Astrocyte (in vitro differentiated cells and primary cell): Measurements from ENCODE around the gene NUP205. TPM values are rescaled to one million over a fixed set of nuclear protein-coding genes. Genes with fewer than 3 reads are reported as not detected.

ENCODE experiments used
- DNase-seq: peaks from one replicate; pipeline ENCODE4 v3.0.0-alpha.2; 2010; ENCODE audit warnings: low read depth
- FAIRE-seq: peaks from 2 replicates; lab custom pipeline; 2011; peaks lifted over from hg19 to GRCh38; lab: Jason Lieb, UNC
- H2AFZ ChIP-seq: 2 replicates; pipeline ENCODE4 v1.6.0; 2012; ENCODE audit warnings: low read depth, low read length, inconsistent platforms
- H3K27ac ChIP-seq: 2 replicates; pipeline ENCODE4 v1.5.1; 2011; ENCODE audit warnings: low read depth, low read length, inconsistent platforms
- H3K27me3 ChIP-seq: 2 replicates; pipeline ENCODE4 v1.6.0; 2011; ENCODE audit warnings: low read length, inconsistent platforms; ENCODE audit not compliant: insufficient read depth
- H3K36me3 ChIP-seq: 2 replicates; pipeline ENCODE4 v1.5.1; 2011; ENCODE audit warnings: low read length, inconsistent platforms; ENCODE audit not compliant: insufficient read depth
- H3K4me1 ChIP-seq: 2 replicates; pipeline ENCODE4 v1.5.1; 2011; ENCODE audit warnings: low read length, inconsistent platforms; ENCODE audit not compliant: insufficient read depth
- H3K4me2 ChIP-seq: 2 replicates; pipeline ENCODE4 v1.6.0; 2012; ENCODE audit warnings: low read length, inconsistent platforms
- H3K4me3 ChIP-seq: 2 replicates; pipeline ENCODE4 v1.5.1; 2011; ENCODE audit warnings: low read depth, mild to moderate bottlenecking, low read length, inconsistent platforms; ENCODE audit not compliant: insufficient read depth
- H3K79me2 ChIP-seq: 2 replicates; pipeline ENCODE4 v1.6.0; 2012; ENCODE audit warnings: mild to moderate bottlenecking, low read length, inconsistent platforms; ENCODE audit not compliant: insufficient read depth
- H3K9ac ChIP-seq: 2 replicates; pipeline ENCODE4 v1.6.0; 2012; ENCODE audit warnings: mild to moderate bottlenecking, low read length, inconsistent platforms
- H3K9me3 ChIP-seq: 2 replicates; pipeline ENCODE4 v1.5.1; 2012; ENCODE audit warnings: low read depth, mild to moderate bottlenecking, low read length, inconsistent platforms; ENCODE audit not compliant: insufficient read depth
- H4K20me1 ChIP-seq: 2 replicates; pipeline ENCODE4 v1.6.0; 2012; ENCODE audit warnings: low read length, inconsistent platforms; ENCODE audit not compliant: insufficient read depth
- H3K27ac Mint-ChIP-seq: one replicate; pipeline ENCODE4 v1.8.0; 2021; ENCODE audit warnings: mild to moderate bottlenecking, mixed read lengths; ENCODE audit not compliant: unreplicated experiment
- H3K27me3 Mint-ChIP-seq: one replicate; pipeline ENCODE4 v1.8.0; 2021; ENCODE audit warnings: low read depth, mixed read lengths; ENCODE audit not compliant: unreplicated experiment
- H3K36me3 Mint-ChIP-seq: one replicate; pipeline ENCODE4 v1.8.0; 2021; ENCODE audit warnings: low read depth, mixed read lengths; ENCODE audit not compliant: unreplicated experiment
- H3K4me1 Mint-ChIP-seq: one replicate; pipeline ENCODE4 v1.8.0; 2021; ENCODE audit warnings: low read depth, mixed read lengths; ENCODE audit not compliant: unreplicated experiment
- H3K4me3 Mint-ChIP-seq: one replicate; pipeline ENCODE4 v1.8.0; 2021; ENCODE audit warnings: mild to moderate bottlenecking, moderate library complexity, mixed read lengths; ENCODE audit not compliant: unreplicated experiment
- H3K9me3 Mint-ChIP-seq: one replicate; pipeline ENCODE4 v1.8.0; 2021; ENCODE audit warnings: mild to moderate bottlenecking, mixed read lengths; ENCODE audit not compliant: unreplicated experiment
- EZH2 ChIP-seq: IDR thresholded peaks from 2 replicates; pipeline ENCODE4 v1.6.1; 2012; ENCODE audit warnings: mild to moderate bottlenecking, low read length, inconsistent platforms; ENCODE audit not compliant: insufficient read depth
- total RNA-seq: library from RNA; stranded (reverse); gene quantifications from 2 replicates; pipeline ENCODE4 v1.2.1, GENCODE V29; 2021
- TF ChIP-seq, protein P1 (sequence below): IDR thresholded peaks from 2 replicates; pipeline ENCODE4 v1.5.1; 2011; ENCODE audit warnings: low read depth, mild to moderate bottlenecking, inconsistent platforms, low read length, moderate library complexity; ENCODE audit not compliant: insufficient read depth

Gene NUP205
- total RNA-seq, 1 donor from 2014 or later: 50.5 TPM

DNA sequence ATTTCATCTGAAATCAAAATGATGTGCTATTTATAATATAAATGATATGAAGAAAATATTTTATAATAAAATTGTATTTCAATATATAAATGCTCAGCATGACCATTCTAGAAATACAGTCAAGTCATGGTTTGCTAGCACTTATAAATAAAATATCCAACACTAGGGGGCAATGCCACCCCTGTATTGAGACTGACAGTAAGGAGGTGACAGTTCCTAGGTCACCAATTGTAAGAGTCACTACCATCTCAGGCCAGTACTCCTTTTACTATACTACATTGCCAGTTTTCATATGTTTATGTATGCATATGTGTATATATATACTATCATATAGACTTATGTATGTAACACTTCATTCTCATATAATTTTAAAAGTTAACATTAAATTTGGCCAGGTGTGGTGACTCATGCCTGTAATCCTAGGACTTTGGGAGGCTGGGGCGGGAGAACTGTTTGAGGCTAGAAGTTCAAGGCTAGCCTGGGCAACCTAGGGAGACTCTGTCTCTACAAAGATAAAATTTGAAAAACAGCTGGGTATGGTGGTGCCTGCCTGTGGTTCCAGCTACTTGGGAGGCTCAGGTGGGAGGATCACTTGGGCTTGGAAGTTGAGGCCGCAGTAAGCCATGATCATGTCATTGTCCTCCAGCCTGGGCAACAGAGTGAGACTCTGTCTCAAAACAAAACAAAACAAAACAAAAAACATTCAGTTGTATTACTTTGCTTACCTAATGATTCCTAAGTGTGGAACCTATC lies 45.4 kb upstream of the NUP205 start:
- Histone ChIP-seq H3K79me2 (peaks cover 25% of the 10 kb centered on the region), H3K4me3 (no peak overlapping the region), H3K4me2 (no peak overlapping the region), H3K9ac (no peak overlapping the region), H3K27me3 (no peaks in the 10 kb centered on the region), H3K9me3 (no peaks in the 10 kb centered on the region), H2AFZ (no peak overlapping the region), H3K27ac (no peak overlapping the region), H3K36me3 (no peaks in the 10 kb centered on the region), H4K20me1 (peaks cover 22% of the 10 kb centered on the region), H3K4me1 (peaks cover 8% of the 10 kb centered on the region)
- peaks cover 6% of the 10 kb centered on the region for H3K4me1 Mint-ChIP-seq
- H3K4me3 Mint-ChIP-seq: no peak overlapping the region
- H3K27ac Mint-ChIP-seq: no peak overlapping the region
- FAIRE-seq (no peak), DNase-seq (peak; percentile 39)
- H3K36me3 Mint-ChIP-seq: no peaks in the 10 kb centered on the region
- TF ChIP-seq, protein P1, sequence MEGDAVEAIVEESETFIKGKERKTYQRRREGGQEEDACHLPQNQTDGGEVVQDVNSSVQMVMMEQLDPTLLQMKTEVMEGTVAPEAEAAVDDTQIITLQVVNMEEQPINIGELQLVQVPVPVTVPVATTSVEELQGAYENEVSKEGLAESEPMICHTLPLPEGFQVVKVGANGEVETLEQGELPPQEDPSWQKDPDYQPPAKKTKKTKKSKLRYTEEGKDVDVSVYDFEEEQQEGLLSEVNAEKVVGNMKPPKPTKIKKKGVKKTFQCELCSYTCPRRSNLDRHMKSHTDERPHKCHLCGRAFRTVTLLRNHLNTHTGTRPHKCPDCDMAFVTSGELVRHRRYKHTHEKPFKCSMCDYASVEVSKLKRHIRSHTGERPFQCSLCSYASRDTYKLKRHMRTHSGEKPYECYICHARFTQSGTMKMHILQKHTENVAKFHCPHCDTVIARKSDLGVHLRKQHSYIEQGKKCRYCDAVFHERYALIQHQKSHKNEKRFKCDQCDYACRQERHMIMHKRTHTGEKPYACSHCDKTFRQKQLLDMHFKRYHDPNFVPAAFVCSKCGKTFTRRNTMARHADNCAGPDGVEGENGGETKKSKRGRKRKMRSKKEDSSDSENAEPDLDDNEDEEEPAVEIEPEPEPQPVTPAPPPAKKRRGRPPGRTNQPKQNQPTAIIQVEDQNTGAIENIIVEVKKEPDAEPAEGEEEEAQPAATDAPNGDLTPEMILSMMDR: peak; percentile 49
- TF ChIP-seq EZH2: no peak
- no peaks in the 10 kb centered on the region for H3K9me3 Mint-ChIP-seq
- no peaks in the 10 kb centered on the region for H3K27me3 Mint-ChIP-seq

DNA sequence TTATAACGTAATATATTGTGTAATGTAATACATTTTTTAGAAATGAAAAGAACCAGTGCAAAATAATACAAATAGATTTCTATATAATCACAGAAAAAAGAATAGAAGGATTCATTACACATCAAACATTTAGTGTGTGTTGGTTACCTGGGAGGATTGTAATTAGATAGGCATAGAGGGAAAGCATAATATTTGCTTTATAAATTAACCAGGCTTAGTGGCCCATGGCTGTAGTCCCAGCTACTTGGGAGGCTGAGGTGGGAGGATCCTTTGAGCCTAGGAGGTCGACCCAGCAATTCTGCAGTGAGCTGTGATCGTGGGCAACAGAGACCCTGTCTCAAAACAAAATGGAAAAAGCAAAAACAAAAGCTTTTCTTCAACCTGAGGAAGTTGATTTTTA lies 42.9 kb upstream of the NUP205 start:
- DNase-seq (no peak), FAIRE-seq (no peak)
- Histone ChIP-seq H3K4me1 (peaks cover 3% of the 10 kb centered on the region), H3K27me3 (no peaks in the 10 kb centered on the region), H3K9ac (no peak overlapping the region), H3K79me2 (no peaks in the 10 kb centered on the region), H3K4me3 (no peak overlapping the region), H3K9me3 (no peaks in the 10 kb centered on the region), H3K36me3 (no peaks in the 10 kb centered on the region), H2AFZ (no peak overlapping the region), H3K27ac (no peak overlapping the region), H4K20me1 (no peaks in the 10 kb centered on the region), H3K4me2 (no peak overlapping the region)
- H3K9me3 Mint-ChIP-seq: no peaks in the 10 kb centered on the region
- H3K27me3 Mint-ChIP-seq: no peaks in the 10 kb centered on the region
- H3K4me3 Mint-ChIP-seq: no peak overlapping the region
- TF ChIP-seq EZH2: no peak
- TF ChIP-seq, protein P1: no peak
- H3K36me3 Mint-ChIP-seq: no peaks in the 10 kb centered on the region
- no peak overlapping the region for H3K27ac Mint-ChIP-seq
- H3K4me1 Mint-ChIP-seq: no peaks in the 10 kb centered on the region

DNA sequence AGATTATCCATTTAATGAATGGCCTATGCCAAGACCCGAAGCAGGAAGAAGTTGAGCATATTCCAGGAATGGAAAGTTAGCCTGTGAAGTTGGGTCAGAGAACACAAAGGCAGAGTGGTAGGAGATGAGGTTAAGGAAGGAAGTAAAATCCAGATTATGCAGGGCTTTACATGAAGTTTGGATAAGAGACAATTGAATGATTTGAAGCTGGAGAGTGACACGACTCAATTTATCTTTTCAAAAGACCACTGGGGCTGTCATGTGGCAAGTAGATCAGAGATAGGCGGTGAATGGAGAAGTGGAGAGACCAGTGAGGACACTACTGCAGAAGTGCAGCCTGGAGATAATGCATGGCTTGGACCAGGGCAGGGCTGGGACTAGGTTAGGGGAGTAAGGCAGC lies 40.7 kb upstream of the NUP205 start:
- no peak for FAIRE-seq
- no peak overlapping the region for H3K4me3 Mint-ChIP-seq
- Histone ChIP-seq H3K36me3 (no peaks in the 10 kb centered on the region), H3K27me3 (no peaks in the 10 kb centered on the region), H3K79me2 (no peaks in the 10 kb centered on the region), H3K4me3 (no peak overlapping the region), H3K4me1 (no peaks in the 10 kb centered on the region), H2AFZ (no peak overlapping the region), H3K9ac (no peak overlapping the region), H4K20me1 (no peaks in the 10 kb centered on the region), H3K4me2 (no peak overlapping the region), H3K9me3 (no peaks in the 10 kb centered on the region), H3K27ac (no peak overlapping the region)
- no peaks in the 10 kb centered on the region for H3K9me3 Mint-ChIP-seq
- H3K4me1 Mint-ChIP-seq: no peaks in the 10 kb centered on the region
- H3K27ac Mint-ChIP-seq: no peak overlapping the region
- TF ChIP-seq EZH2: no peak
- TF ChIP-seq, protein P1: no peak
- no peaks in the 10 kb centered on the region for H3K36me3 Mint-ChIP-seq
- DNase-seq: no peak
- no peaks in the 10 kb centered on the region for H3K27me3 Mint-ChIP-seq
